Lower lobe of right lung (tissue), 2 donors: Measurements from ENCODE around the gene C5orf24. TPM values are rescaled to one million over a fixed set of nuclear protein-coding genes. Genes with fewer than 3 reads are reported as not detected.
A peak's percentile ranks its signal among the peaks of the same experiment; 100 is the strongest.
"Not testable (repeated sequence)": the region's sequence is repeated elsewhere in the genome, so short reads cannot be mapped to it uniquely, and the experiment has no call there.

ENCODE experiments used
- ATAC-seq, 2 donors: fragments of 200-7000 bp; cut with Tn5 transposase; one replicate each; pipeline ENCODE4 v1.9.1; 2020 to 2022; ENCODE audit warnings: mild to moderate bottlenecking in 2 of 2, moderate library complexity in 2 of 2
- DNase-seq: peaks from one replicate; pipeline ENCODE4 v3.0.0-alpha.2; 2020
- H3K27ac ChIP-seq: fragments of 200-600 bp; one replicate; pipeline ENCODE4 v1.8.0; 2022
- H3K27me3 ChIP-seq: fragments of 200-600 bp; one replicate; pipeline ENCODE4 v1.8.0; 2022; ENCODE audit warnings: low read depth
- H3K36me3 ChIP-seq: fragments of 200-600 bp; one replicate; pipeline ENCODE4 v1.8.0; 2022; ENCODE audit warnings: mild to moderate bottlenecking
- H3K4me1 ChIP-seq: fragments of 200-600 bp; one replicate; pipeline ENCODE4 v1.8.0; 2022
- H3K4me3 ChIP-seq: fragments of 200-600 bp; one replicate; pipeline ENCODE4 v1.8.0; 2022; ENCODE audit warnings: mild to moderate bottlenecking
- H3K9me3 ChIP-seq: fragments of 200-600 bp; one replicate; pipeline ENCODE4 v1.8.0; 2022
- intact Hi-C: fragments of 100-400 bp; cut with DNase I; formaldehyde crosslinking; loops from one replicate; pipeline ENCODE4 v1.11.0; 2022
- total RNA-seq: library from RNA; stranded (reverse); fragmentation: NEBNext Ultra II Directional; extraction: Animal tissue kit (Norgen Biotek cat#: 25700); gene quantifications from one replicate; pipeline ENCODE4 v1.2.1, GENCODE V29; 2021
- TF ChIP-seq, protein P1 (sequence below): fragments of 200-600 bp; IDR thresholded peaks from one replicate; pipeline ENCODE4 v1.8.0; 2022; ENCODE audit warnings: antibody characterized with exemption, mild to moderate bottlenecking
- donor health status: DM: no; HTN: yes; CAD: no; lungs with severe emphysema.

Gene C5orf24
- total RNA-seq, 1 donor from 2014 or later, result 47.9 TPM

DNA sequence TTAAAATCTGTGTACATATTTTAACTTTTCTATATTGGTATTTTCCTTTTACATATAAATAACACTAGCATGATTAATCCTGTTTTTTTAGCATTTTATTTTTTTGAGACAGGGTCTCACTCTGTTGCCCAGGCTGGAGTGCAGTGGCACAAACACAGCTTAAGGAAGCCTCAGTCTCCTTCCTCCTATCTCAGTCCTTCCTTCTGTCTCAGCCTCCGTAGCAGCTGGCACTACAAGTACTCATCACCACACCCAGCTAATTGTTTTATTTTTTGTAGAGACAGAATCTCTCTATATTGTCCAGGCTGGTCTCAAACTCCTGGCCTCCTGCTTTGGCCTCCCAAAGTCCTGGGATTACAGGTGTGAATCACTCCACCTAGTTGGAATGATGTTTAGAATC is 1.5 kb upstream of the C5orf24 start:
- DNase-seq, result no peak
- no peaks in the 10 kb centered on the region for H3K27me3 ChIP-seq
- no peak for ATAC-seq
- intact Hi-C loops, result no loop called here
- H3K4me1 ChIP-seq, result peaks cover 33% of the 10 kb centered on the region
- H3K27ac ChIP-seq, result no peak overlapping the region
- H3K9me3 ChIP-seq, result no peaks in the 10 kb centered on the region
- H3K36me3 ChIP-seq, result peaks cover 21% of the 10 kb centered on the region
- H3K4me3 ChIP-seq, result no peak overlapping the region
- TF ChIP-seq, protein P1, sequence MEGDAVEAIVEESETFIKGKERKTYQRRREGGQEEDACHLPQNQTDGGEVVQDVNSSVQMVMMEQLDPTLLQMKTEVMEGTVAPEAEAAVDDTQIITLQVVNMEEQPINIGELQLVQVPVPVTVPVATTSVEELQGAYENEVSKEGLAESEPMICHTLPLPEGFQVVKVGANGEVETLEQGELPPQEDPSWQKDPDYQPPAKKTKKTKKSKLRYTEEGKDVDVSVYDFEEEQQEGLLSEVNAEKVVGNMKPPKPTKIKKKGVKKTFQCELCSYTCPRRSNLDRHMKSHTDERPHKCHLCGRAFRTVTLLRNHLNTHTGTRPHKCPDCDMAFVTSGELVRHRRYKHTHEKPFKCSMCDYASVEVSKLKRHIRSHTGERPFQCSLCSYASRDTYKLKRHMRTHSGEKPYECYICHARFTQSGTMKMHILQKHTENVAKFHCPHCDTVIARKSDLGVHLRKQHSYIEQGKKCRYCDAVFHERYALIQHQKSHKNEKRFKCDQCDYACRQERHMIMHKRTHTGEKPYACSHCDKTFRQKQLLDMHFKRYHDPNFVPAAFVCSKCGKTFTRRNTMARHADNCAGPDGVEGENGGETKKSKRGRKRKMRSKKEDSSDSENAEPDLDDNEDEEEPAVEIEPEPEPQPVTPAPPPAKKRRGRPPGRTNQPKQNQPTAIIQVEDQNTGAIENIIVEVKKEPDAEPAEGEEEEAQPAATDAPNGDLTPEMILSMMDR, result no peak

DNA sequence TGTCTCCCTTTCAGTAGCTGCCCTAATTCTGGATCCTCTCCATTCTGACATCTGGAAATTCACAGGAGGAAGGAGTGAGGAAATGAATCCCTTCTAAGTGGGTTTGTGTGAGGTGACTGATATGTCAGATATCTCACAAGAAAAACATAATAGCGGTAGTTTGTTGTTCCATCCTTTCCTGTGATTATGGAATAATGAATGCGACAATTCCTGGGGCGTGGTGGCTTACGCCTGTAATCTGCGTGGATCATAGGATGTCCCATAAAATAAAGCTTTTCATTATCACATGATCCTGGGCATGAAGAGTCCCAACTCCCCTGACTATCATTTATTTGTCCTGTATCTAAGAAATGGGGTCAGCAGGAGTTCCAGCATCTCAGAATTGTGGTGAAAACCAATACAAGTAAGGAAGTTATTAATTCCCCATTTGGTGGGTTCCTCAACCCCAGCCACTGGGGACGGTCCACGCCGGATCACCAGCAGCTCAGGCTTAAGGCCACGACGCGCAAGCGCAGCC is 375 bp upstream of the C5orf24 start:
- Histone ChIP-seq H3K4me1 (peaks cover 44% of the 10 kb centered on the region), H3K27ac (peak overlapping the region; percentile 97), H3K27me3 (no peaks in the 10 kb centered on the region), H3K4me3 (peak overlapping the region; percentile 81), H3K9me3 (no peaks in the 10 kb centered on the region), H3K36me3 (peaks cover 19% of the 10 kb centered on the region)
- intact Hi-C loops, result no loop called here
- TF ChIP-seq, protein P1, result no peak
- ATAC-seq (peak in 1 of 2 donors; percentile 1), DNase-seq (no peak)

DNA sequence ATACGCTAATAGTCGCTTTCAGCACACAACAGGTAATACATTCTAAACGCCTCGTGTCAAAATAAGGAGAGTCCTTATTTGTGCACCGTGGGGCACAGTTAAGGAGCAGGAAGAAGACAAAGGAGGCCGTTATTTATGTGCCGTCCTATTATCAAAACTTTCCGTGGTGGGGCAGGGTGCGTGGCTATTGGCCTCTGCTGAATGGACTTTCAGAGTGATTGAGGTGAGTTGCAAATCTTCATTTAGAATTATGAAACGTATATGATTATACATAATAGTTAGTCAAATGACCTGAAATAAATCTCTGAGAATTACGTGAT is 833 bp downstream of the C5orf24 start:
- intact Hi-C loops, result no loop called here
- H3K27me3 ChIP-seq, result no peaks in the 10 kb centered on the region
- H3K36me3 ChIP-seq, result peaks cover 26% of the 10 kb centered on the region
- peak overlapping the region; percentile 97 for H3K27ac ChIP-seq
- peak overlapping the region; percentile 81 for H3K4me3 ChIP-seq
- DNase-seq (no peak), ATAC-seq (peak; percentile 2 to 9)
- no peaks in the 10 kb centered on the region for H3K9me3 ChIP-seq
- TF ChIP-seq, protein P1, result no peak
- peaks cover 56% of the 10 kb centered on the region for H3K4me1 ChIP-seq

DNA sequence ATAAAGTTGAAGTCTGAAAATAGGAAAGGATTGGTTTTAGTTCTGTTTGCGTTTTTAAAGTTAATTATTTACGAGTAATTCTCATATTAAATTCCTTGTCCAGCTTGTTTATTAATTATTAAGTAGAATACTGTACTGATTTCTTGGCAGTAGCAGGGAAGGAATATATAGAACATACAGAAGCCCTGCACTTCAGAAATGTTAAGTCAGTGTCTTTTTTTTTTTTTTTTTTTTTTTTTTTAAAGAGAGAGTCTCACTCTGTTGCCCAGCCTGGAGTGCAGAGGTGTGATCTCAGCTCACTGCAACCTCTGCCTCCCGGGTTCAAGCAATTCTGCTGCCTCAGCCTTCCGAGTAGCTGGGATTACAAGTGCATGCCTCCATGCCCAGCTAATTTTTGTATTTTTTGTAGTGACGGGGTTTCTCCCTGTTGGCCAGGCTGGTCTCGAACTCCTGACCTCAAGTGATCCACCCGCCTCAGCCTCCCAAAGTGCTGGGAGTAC is 3.7 kb downstream of the C5orf24 start:
- ATAC-seq, H3K4me3 ChIP-seq, H3K27ac ChIP-seq, H3K27me3 ChIP-seq, DNase-seq, intact Hi-C loops, H3K9me3 ChIP-seq: not testable (repeated sequence)
- peaks cover 43% of the 10 kb centered on the region for H3K36me3 ChIP-seq
- peaks cover 58% of the 10 kb centered on the region for H3K4me1 ChIP-seq

DNA sequence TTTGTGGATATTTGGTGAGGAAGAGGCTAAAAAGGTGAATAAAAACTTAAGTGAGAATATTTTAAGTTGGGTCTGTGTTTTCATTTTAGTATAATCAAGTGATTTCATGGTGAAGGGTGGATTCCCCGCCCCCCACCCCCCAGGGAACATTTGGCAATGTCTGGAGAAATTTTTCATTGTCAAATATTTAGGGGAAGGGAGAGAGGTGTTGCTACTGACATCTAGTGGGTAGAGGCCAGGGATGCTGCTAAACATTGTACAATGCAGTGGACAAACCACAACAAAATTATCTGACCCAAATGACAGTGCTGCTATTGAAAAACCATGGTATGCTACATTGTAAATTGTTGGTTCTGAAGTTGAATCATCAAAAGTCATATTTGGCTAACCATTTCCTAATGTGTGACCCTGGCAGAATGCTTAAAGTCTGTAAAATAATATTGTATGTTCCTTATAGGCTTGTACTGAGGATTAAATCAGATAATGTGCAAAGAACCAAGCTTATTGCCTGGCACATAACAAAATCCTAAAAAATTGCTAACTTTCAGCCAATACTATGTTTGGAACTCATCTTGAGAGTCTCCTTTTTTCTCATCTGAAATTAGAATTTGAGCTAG is 5.6 kb downstream of the C5orf24 start:
- peaks cover 63% of the 10 kb centered on the region for H3K36me3 ChIP-seq

DNA sequence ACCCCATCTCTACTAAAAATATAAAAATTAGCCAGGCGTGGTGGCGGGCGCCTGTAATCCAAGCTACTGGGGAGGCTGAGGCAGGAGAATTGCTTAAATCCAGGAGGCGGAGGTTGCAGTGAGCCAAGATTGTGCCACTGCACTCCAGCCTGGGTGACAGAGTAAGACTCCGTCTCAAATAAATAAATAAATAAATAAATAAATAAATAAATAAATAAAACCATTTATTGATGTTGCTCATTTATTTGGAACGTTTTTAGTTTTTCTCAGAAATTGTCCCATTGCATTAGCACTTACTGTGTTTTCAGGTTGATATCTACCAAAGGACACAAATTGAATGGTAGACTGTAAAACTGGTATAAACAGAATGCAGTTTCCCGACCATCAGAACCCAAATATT is 10.7 kb downstream of the C5orf24 start:
- peaks cover 88% of the 10 kb centered on the region for H3K36me3 ChIP-seq
- intact Hi-C loops, result not testable (repeated sequence)

More for the DNA sequence above, 5.6 kb downstream of the C5orf24 start:
- TF ChIP-seq, protein P1, result peak; percentile 25
- Histone ChIP-seq H3K4me1 (peaks cover 49% of the 10 kb centered on the region), H3K4me3 (no peak overlapping the region), H3K27me3 (no peaks in the 10 kb centered on the region), H3K9me3 (no peaks in the 10 kb centered on the region), H3K27ac (no peak overlapping the region)
- intact Hi-C loops, result no loop called here
- ATAC-seq (peak in 1 of 2 donors; percentile 49), DNase-seq (no peak)

More for the DNA sequence above, 10.7 kb downstream of the C5orf24 start:
- not testable (repeated sequence) for H3K27me3 ChIP-seq, H3K9me3 ChIP-seq, H3K4me3 ChIP-seq, H3K4me1 ChIP-seq, ATAC-seq, H3K27ac ChIP-seq, DNase-seq
